HEK293T (cell line): ENCODE measurements around the gene PRICKLE1.

Experiments used
- ARNT ChIP-seq: fragments of 450-650 bp; IDR thresholded peaks from 2 replicates; pipeline ENCODE4 v1.6.1; 2017; ENCODE audit warnings: mild to moderate bottlenecking
- BHLHE40 ChIP-seq: fragments of 450-650 bp; IDR thresholded peaks from 2 replicates; pipeline ENCODE4 v1.6.1; 2016; ENCODE audit warnings: mild to moderate bottlenecking, moderate library complexity, borderline replicate concordance
- CTBP1 ChIP-seq: fragments of 450-650 bp; IDR thresholded peaks from 2 replicates; pipeline ENCODE4 v1.6.1; 2016; ENCODE audit warnings: borderline replicate concordance
- ELF4 ChIP-seq: fragments of 450-650 bp; IDR thresholded peaks from 2 replicates; pipeline ENCODE4 v1.6.1; 2017; ENCODE audit warnings: antibody characterized with exemption
- FOXA1 ChIP-seq: fragments of 450-650 bp; IDR thresholded peaks from 2 replicates; pipeline ENCODE4 v1.6.1; 2016; ENCODE audit warnings: mild to moderate bottlenecking
- FOXK2 ChIP-seq: fragments of 450-650 bp; IDR thresholded peaks from 2 replicates; pipeline ENCODE4 v1.6.1; 2016; ENCODE audit warnings: mild to moderate bottlenecking
- FOXM1 ChIP-seq: fragments of 450-650 bp; IDR thresholded peaks from 2 replicates; pipeline ENCODE4 v1.6.1; 2017; ENCODE audit warnings: mild to moderate bottlenecking, borderline replicate concordance
- HDGF ChIP-seq: fragments of 450-650 bp; IDR thresholded peaks from 2 replicates; pipeline ENCODE4 v1.6.1; 2017; ENCODE audit warnings: antibody characterized with exemption, borderline replicate concordance
- L3MBTL2 ChIP-seq: fragments of 450-650 bp; conservative IDR thresholded peaks from 2 replicates; pipeline ENCODE4 v1.6.1; 2016; ENCODE audit warnings: mild to moderate bottlenecking
- LEF1 ChIP-seq: fragments of 450-650 bp; IDR thresholded peaks from 2 replicates; pipeline ENCODE4 v1.6.1; 2017; ENCODE audit warnings: mild to moderate bottlenecking, borderline replicate concordance
- SP1 ChIP-seq: fragments of 450-650 bp; IDR thresholded peaks from 2 replicates; pipeline ENCODE4 v1.6.1; 2017
- SUZ12 ChIP-seq: fragments of 450-650 bp; IDR thresholded peaks from 2 replicates; pipeline ENCODE4 v1.6.1; 2016; ENCODE audit warnings: mild to moderate bottlenecking
- TARDBP ChIP-seq: fragments of 450-650 bp; IDR thresholded peaks from 2 replicates; pipeline ENCODE4 v1.6.1; 2016

- TF ChIP-seq ELF4 (no peak), L3MBTL2 (no peak), FOXA1 (no peak), FOXK2 (no peak), FOXM1 (no peak), SP1 (no peak), ARNT (no peak), CTBP1 (no peak), LEF1 (no peak), HDGF (no peak), SUZ12 (no peak), TARDBP (no peak), BHLHE40 (no peak)
These were observed 6.5 kb downstream of the PRICKLE1 start for GRCh38 chr12:42583016-42583415.
